ENCODE results near the gene IFITM5.

IFITM5 gene

GRCh38 chr11:266676-267439 is 32.5 kb downstream of the IFITM5 start:
- DNase-seq (ENCODE audit: low spot score), result peak; percentile 48

- no peak for DNase-seq (ENCODE audit: low spot score)
Observed at GRCh38 chr11:261624-262023, 37.7 kb downstream of the IFITM5 start.

GRCh38 chr11:259413-259812 is 39.9 kb downstream of the IFITM5 start:
- DNase-seq (ENCODE audit: low spot score), result no peak

GRCh38 chr11:257766-258493 is 41.4 kb downstream of the IFITM5 start:
- no peak for DNase-seq (ENCODE audit: low spot score)

GRCh38 chr11:256952-257737 is 42.2 kb downstream of the IFITM5 start:
- no peak for DNase-seq (ENCODE audit: low spot score)

- no peak for DNase-seq (ENCODE audit: low spot score)
Observed at GRCh38 chr11:255816-256215, 43.5 kb downstream of the IFITM5 start.

GRCh38 chr11:255176-255575 is 44.1 kb downstream of the IFITM5 start:
- no peak for DNase-seq (ENCODE audit: low spot score)

GRCh38 chr11:253886-254270 is 45.4 kb downstream of the IFITM5 start:
- DNase-seq (ENCODE audit: low spot score), result no peak

GRCh38 chr11:253160-253885 is 46.0 kb downstream of the IFITM5 start:
- DNase-seq (ENCODE audit: low spot score), result no peak

- no peak for DNase-seq (ENCODE audit: low spot score)
Observed at GRCh38 chr11:252666-253065, 46.7 kb downstream of the IFITM5 start.

GRCh38 chr11:251550-251949 is 47.8 kb downstream of the IFITM5 start:
- no peak for DNase-seq (ENCODE audit: low spot score)

GRCh38 chr11:250740-251299 is 48.5 kb downstream of the IFITM5 start:
- peak; percentile 82 for DNase-seq (ENCODE audit: low spot score)

- DNase-seq (ENCODE audit: low spot score), result no peak
Observed at GRCh38 chr11:250274-250673, 49.1 kb downstream of the IFITM5 start.

GRCh38 chr11:249062-249461 is 50.3 kb downstream of the IFITM5 start:
- no peak for DNase-seq (ENCODE audit: low spot score)
